Pancreas (tissue), 10 donors: ENCODE results near the gene SREBF2. TPM values are rescaled to one million over a fixed set of nuclear protein-coding genes. Genes with fewer than 3 reads are reported as not detected.

Experiments
- ATAC-seq, 4 donors: fragments of 200-7000 bp; cut with Tn5 transposase; one replicate each; pipeline versions ENCODE4 v1.8.0 to v1.9.1; 2020; ENCODE audit warnings: mild to moderate bottlenecking in 4 of 4, moderate library complexity in 4 of 4
- DNase-seq, 6 donors: peaks; one replicate each; pipeline ENCODE4 v3.0.0-alpha.2; 2020
- FAIRE-seq: peaks from 2 replicates; lab custom pipeline; 2012; peaks lifted over from hg19 to GRCh38; lab: Jason Lieb, UNC
- H3K27ac ChIP-seq, 4 donors: fragments of 200-600 bp; sonication (generic); 1 replicate in 3 of 4; 2 replicates in 1 of 4; pipeline versions ENCODE4 v1.5.0 to v1.8.0; 2020
- H3K27me3 ChIP-seq, 4 donors: fragments of 200-600 bp; one replicate each; pipeline ENCODE4 v1.8.0; 2021
- H3K36me3 ChIP-seq, 3 donors: fragments of 200-600 bp; sonication (generic) in 1 of 3; one replicate each; pipeline versions ENCODE4 v1.5.0 to v1.8.0; 2020 to 2021
- H3K4me1 ChIP-seq, 3 donors: fragments of 200-600 bp; one replicate each; pipeline ENCODE4 v1.8.0; 2021
- H3K4me3 ChIP-seq, 4 donors: fragments of 200-600 bp; sonication (generic) in 2 of 4; one replicate each; pipeline versions ENCODE4 v1.5.0 to v1.8.0; 2020 to 2021
- H3K9me3 ChIP-seq, 4 donors: fragments of 200-600 bp; one replicate each; pipeline ENCODE4 v1.8.0; 2021
- CTCF ChIP-seq, 4 donors: fragments of 200-600 bp; sonication (generic) in 3 of 4; IDR thresholded peaks; one replicate each; pipeline versions ENCODE4 v1.5.0 to v1.8.0; 2021; ENCODE audit warnings: antibody characterized with exemption in 4 of 4
- WGBS, 2 donors: extraction: QIAGEN DNeasy Blood & Tissue Kit; methylation state at CpG; one replicate each; pipeline ENCODE4 v1.1.7; 2013; 5-methylcytosine and 5-hydroxymethylcytosine counted together
- intact Hi-C, 3 donors: fragments of 100-400 bp; cut with DNase I; formaldehyde crosslinking; loops; one replicate each; pipeline versions ENCODE4 v1.11.1 to v1.14.2; 2022
- polyA plus RNA-seq, 2 donors: library from polyadenylated mRNA; stranded (reverse); fragments of 200-250 nt; gene quantifications; one replicate each; pipeline ENCODE4 v1.2.3, GENCODE V29; 2013
- total RNA-seq, 6 donors: library from RNA; stranded (reverse); fragmentation: NEBNext Ultra II Directional in 4 of 6; extraction: Animal tissue kit (Norgen Biotek cat#: 25700) in 4 of 6; gene quantifications; one replicate each; pipeline versions ENCODE4 v1.2.1 to v1.2.4, GENCODE V29; 2021 to 2023
- donor health status: healthy with polysubstance abuse.
- donor health status: DM: no; HTN: no; CAD: no; lungs with moderate emphysema.
- donor health status: DM: no; HTN: no; CAD: no.
- donor health status: control.
- donor health status: control.
- donor health status: Bipolar disorder and iron deficiency.
- donor health status: DM: yes; HTN: yes; CAD: no.
- donor health status: DM: no; HTN: no; CAD: no.
- donor health status: DM: no; HTN: no; CAD: no.
- donor health status: DM: yes; HTN: yes; CAD: no.

The SREBF2 gene
- total and polyA plus RNA-seq, 8 donors, result 28.2 to 44.8 (median 34.6) TPM

- H3K9me3 ChIP-seq, result no peaks in the 10 kb centered on the region
- no peaks in the 10 kb centered on the region for H3K27me3 ChIP-seq
- TF ChIP-seq CTCF (IDR thresholded peaks at IDR 0.05), result no peak
- DNase-seq (no peak), ATAC-seq (no peak), FAIRE-seq (no peak)
- H3K4me1 ChIP-seq, result no peaks in the 10 kb centered on the region
- intact Hi-C loops, result no loop called here
- H3K36me3 ChIP-seq, result peaks cover 4 to 67% (median 23%) of the 10 kb centered on the region in 3 donors
- no peak overlapping the region for H3K4me3 ChIP-seq
- H3K27ac ChIP-seq, result no peak overlapping the region
- 82 to 84% methylated on average over 4 of the region's 4 CpGs for WGBS, 2 donors
Observed at GRCh38 chr22:41888627-41889200, 55.8 kb downstream of the SREBF2 start.

- DNase-seq (no peak), ATAC-seq (no peak), FAIRE-seq (no peak)
- WGBS, 2 donors, result 94 to 97% methylated on average over 9 of the region's 9 CpGs
- Histone ChIP-seq H3K36me3 (peaks cover 2 to 58% (median 13%) of the 10 kb centered on the region in 3 donors), H3K9me3 (no peaks in the 10 kb centered on the region), H3K27ac (no peak overlapping the region), H3K27me3 (no peaks in the 10 kb centered on the region), H3K4me3 (no peak overlapping the region), H3K4me1 (no peaks in the 10 kb centered on the region)
- intact Hi-C loops, result no loop called here
- no peak for TF ChIP-seq CTCF (IDR thresholded peaks at IDR 0.05)
Observed at GRCh38 chr22:41891407-41891806, 58.5 kb downstream of the SREBF2 start.

- no peak overlapping the region for H3K27ac ChIP-seq
- no peaks in the 10 kb centered on the region for H3K9me3 ChIP-seq
- H3K4me1 ChIP-seq, result no peaks in the 10 kb centered on the region
- intact Hi-C loops, result no loop called here
- WGBS, 2 donors, result 89 to 90% methylated on average over 4 of the region's 4 CpGs
- peak in 1 of 6 donors; percentile 34 for DNase-seq
- H3K27me3 ChIP-seq, result no peaks in the 10 kb centered on the region
- no peak for FAIRE-seq
- ATAC-seq, result no peak
- H3K4me3 ChIP-seq, result no peak overlapping the region
- TF ChIP-seq CTCF (IDR thresholded peaks at IDR 0.05), result no peak
- H3K36me3 ChIP-seq, result peaks cover 2 to 48% (median 7%) of the 10 kb centered on the region in 3 donors
Observed at GRCh38 chr22:41892721-41893120, 59.8 kb downstream of the SREBF2 start.

- no peak for TF ChIP-seq CTCF (IDR thresholded peaks at IDR 0.05)
- Histone ChIP-seq H3K4me3 (no peak overlapping the region), H3K9me3 (no peaks in the 10 kb centered on the region), H3K4me1 (no peaks in the 10 kb centered on the region), H3K36me3 (peaks cover 2 to 43% (median 10%) of the 10 kb centered on the region in 3 donors), H3K27ac (no peak overlapping the region), H3K27me3 (no peaks in the 10 kb centered on the region)
- no peak for ATAC-seq
- 84 to 86% methylated on average over 7 of the region's 7 CpGs for WGBS, 2 donors
- intact Hi-C loops, result no loop called here
- FAIRE-seq, result no peak
- DNase-seq, result no peak
Observed at GRCh38 chr22:41893591-41894375, 60.9 kb downstream of the SREBF2 start.

GRCh38 chr22:41898645-41899044 lies 65.7 kb downstream of the SREBF2 start:
- Histone ChIP-seq H3K27me3 (no peaks in the 10 kb centered on the region), H3K4me1 (no peaks in the 10 kb centered on the region), H3K9me3 (no peaks in the 10 kb centered on the region), H3K36me3 (peaks cover 2 to 41% (median 15%) of the 10 kb centered on the region in 3 donors), H3K4me3 (no peak overlapping the region), H3K27ac (no peak overlapping the region)
- WGBS, 2 donors, result 91 to 92% methylated on average over 11 of the region's 11 CpGs
- DNase-seq (peak in 1 of 6 donors; percentile 28), FAIRE-seq (no peak), ATAC-seq (no peak)
- TF ChIP-seq CTCF (IDR thresholded peaks at IDR 0.05), result no peak
- intact Hi-C loops, result no loop called here
